ENCODE measurements around the gene CDH13.

The CDH13 gene

GRCh38 chr16:83615953-83616350, 989.2 kb downstream of the CDH13 start:
- no peak overlapping the region for H3K4me3 ChIP-seq (ENCODE audit: low read length)
- no peak for TF ChIP-seq CTCF (conservative IDR thresholded peaks at IDR 0.05; ENCODE audit: low read length)
- peak; percentile 66 for DNase-seq (ENCODE audit: low read depth)

GRCh38 chr16:83619381-83620150, 992.8 kb downstream of the CDH13 start:
- TF ChIP-seq CTCF (conservative IDR thresholded peaks at IDR 0.05; ENCODE audit: low read length) = no peak
- H3K4me3 ChIP-seq (ENCODE audit: low read length) = no peak overlapping the region
- no peak for DNase-seq (ENCODE audit: low read depth)

DNA sequence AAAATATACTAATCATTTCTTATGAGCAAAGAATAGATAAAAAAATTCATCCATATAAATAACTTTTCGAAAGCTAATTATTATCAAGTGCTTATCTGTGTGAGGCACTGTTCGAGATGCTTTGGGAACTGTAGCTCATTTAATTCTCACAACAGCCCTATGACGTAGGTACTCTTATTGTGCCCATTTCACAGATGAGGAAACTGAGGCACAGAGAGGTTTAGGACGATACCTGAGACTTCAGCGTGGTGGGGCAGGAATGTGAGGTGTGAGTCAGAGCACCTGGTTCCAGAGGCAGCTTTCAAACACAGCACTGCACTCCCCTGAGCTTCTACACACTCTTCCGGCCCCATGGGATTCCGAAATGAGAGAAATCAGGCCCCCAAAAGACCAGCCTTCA, 995.2 kb downstream of the CDH13 start:
- no peak for TF ChIP-seq CTCF (conservative IDR thresholded peaks at IDR 0.05; ENCODE audit: low read length)
- H3K4me3 ChIP-seq (ENCODE audit: low read length) = no peak overlapping the region
- DNase-seq (ENCODE audit: low read depth) = no peak

DNA sequence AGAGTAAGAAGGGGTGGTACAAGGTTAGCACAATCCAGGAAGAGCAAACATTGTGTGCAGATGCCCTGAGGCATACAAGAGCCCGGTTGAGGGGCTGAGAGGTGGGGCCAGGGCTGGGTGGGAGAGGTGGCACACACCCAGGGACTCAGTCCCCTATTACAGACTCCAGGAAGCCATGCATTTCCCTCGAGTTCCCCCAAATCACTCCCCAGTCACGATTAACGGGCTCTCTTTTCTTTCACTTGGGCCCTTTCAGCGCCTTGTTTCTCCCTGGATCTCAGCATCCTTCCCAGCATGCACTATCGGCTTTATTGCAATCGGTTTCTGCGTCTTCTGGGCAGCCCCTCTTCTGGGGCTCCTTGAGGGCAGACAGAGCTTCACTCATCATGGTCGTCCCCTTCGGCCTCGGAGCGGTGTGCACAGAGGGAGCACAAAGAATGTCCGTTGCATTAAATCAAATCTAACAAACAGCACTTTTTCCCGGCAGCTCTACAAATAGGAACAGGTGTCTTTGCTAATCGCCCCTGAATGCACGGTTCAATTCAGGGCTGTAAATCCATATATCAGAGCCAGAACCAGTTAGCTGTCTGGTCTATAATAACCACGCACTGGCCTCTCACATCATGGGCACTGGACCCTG, 996.4 kb downstream of the CDH13 start:
- no peak for TF ChIP-seq CTCF (conservative IDR thresholded peaks at IDR 0.05; ENCODE audit: low read length)
- DNase-seq (ENCODE audit: low read depth) = no peak

GRCh38 chr16:83623892-83624291, 997.1 kb downstream of the CDH13 start:
- DNase-seq (ENCODE audit: low read depth) = no peak
- no peak overlapping the region for H3K4me3 ChIP-seq (ENCODE audit: low read length)
- TF ChIP-seq CTCF (conservative IDR thresholded peaks at IDR 0.05; ENCODE audit: low read length) = no peak

More for the DNA sequence above, 996.4 kb downstream of the CDH13 start:
- no peak overlapping the region for H3K4me3 ChIP-seq (ENCODE audit: low read length)

DNA sequence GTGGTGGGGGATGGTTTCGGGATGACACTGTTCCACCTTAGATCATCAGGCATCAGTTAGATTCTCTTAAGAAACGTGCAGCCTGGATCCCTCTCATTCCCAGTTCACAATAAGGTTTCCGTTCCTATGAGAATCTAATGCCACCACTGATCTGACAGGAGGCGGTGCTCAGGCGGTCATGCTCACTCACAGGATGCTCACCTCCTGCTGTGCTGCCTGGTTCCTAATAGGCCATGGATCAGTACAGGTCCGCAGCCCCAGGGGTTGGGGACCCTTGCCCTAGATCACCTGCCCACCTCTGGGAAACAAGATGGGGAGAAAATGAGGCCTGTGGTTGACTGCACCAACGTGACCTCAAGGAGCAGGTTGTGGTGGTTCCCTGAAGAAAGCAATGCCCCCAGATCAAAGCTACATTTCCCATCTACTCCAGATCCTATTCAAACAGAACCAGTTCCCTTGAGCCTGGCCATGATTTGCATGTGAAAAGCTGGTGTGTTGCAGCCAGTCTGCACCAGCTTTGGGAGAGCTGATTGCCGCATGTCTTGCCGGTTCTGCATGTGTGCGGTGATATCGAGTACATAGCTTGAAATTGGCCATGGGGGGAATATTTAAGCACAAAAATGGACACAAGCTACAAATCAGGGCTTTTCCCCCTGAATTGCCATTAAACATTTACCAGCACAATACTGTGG, 997.8 kb downstream of the CDH13 start:
- no peak overlapping the region for H3K4me3 ChIP-seq (ENCODE audit: low read length)
- DNase-seq (ENCODE audit: low read depth) = no peak
- no peak for TF ChIP-seq CTCF (conservative IDR thresholded peaks at IDR 0.05; ENCODE audit: low read length)
